Choroid plexus epithelial cell (primary cell): ENCODE results near the gene PPP1CA.

Source experiments
- DNase-seq: peaks from one replicate; pipeline ENCODE4 v3.0.0-alpha.2; 2010; ENCODE audit warnings: low read depth
- H3K4me3 ChIP-seq: 2 replicates; pipeline ENCODE4 v1.5.1; 2011; ENCODE audit warnings: low read depth, mild to moderate bottlenecking, control low read depth, low read length, moderate library complexity
- CTCF ChIP-seq: conservative IDR thresholded peaks from 2 replicates; pipeline ENCODE4 v1.5.1; 2011; ENCODE audit warnings: low read depth, mild to moderate bottlenecking, control low read depth, inconsistent platforms, low read length, moderate library complexity

PPP1CA gene

DNA sequence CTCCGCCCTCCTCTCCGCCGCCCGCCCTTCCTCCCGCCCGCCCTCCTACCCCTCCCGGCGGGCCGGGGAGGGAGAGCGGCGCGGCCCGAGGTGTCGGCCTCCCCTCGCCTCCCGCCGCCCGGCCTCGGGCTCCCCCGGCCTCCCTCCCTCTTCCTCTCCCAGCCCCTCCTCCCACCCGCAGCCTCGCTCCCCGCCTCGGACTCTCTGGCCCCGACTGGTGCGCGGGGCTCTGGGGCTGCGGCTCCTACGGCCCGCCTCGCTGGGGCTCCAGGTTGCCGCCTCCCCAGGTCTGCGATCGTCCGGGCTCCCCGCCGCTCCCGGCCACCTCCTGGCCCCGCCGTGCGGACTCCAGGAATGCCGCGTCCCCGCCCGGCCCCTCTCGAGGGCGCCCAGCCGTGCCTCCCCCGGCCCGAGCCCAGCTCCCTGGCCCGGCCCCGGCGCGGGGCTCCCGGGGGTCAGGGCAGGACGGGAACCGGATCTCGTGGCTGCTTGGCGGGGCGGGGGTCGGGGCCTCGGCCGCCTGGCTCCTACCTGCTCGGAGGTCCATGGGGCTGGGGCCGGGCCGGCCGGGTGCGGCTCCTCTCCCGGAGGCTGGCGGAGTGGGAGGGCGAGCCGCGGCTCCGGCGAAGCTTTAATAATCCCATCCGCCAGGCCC lies 28.5 kb downstream of the PPP1CA start, which contains the start of gene CLCF1:
CLCF1 (minus strand) TSS at position 606 of the 655 bp plus-strand sequence; CDS start at position 547, 59 bp downstream.
- TF ChIP-seq CTCF = no peak
- peak within 1 kb of the TSS; percentile 67 for H3K4me3 ChIP-seq
- peak; percentile 69 for DNase-seq

GRCh38 chr11:67372321-67372992 lies 29.2 kb downstream of the PPP1CA start:
- no peak for DNase-seq
- peak overlapping the region; percentile 67 for H3K4me3 ChIP-seq
- TF ChIP-seq CTCF = no peak

- H3K4me3 ChIP-seq = peak overlapping the region; percentile 67
- TF ChIP-seq CTCF = no peak
- DNase-seq = no peak
Observed at GRCh38 chr11:67371911-67372320, 29.7 kb downstream of the PPP1CA start.

DNA sequence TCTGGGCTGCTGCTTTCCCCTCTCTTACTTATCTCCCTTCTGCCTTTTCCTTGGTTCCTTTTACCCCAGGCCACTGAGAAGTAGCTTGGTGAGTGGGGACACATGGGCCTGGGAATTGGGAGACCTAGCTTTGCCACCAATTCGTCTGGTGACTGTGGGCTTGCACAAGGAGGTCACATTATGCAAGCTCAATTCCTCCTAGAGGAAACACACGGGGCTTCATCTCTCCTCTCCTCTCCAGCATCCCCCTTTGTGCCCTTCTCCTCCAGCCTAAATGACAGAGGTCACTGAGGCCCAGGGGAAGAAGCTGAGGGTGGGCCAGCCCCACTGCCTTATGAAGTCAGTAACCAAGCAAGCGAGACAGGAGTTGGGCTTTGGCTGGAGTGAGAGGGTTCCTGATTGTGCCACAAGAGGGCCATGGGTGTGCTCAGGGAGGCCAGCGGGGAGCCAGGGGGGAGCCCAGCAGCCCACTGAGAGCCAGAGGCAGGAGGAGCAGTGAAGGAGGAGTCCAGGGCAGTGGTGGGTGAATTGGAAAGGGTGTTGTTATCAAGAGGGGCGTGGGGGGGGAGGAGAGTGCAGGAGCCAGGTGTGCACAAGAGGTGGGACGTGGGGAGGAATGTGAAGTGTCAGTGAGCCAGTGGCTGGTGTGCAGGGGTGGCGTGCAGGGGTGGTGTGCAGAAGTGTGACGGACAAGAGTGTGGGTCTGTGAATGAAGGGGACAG lies 30.3 kb downstream of the PPP1CA start:
- TF ChIP-seq CTCF = peak; percentile 65
- peak; percentile 62 for DNase-seq
- peak overlapping the region; percentile 67 for H3K4me3 ChIP-seq

- TF ChIP-seq CTCF = no peak
- no peak for DNase-seq
- H3K4me3 ChIP-seq = peak overlapping the region; percentile 14
Observed at GRCh38 chr11:67370351-67371076, 31.1 kb downstream of the PPP1CA start.

GRCh38 chr11:67369801-67370284 lies 31.8 kb downstream of the PPP1CA start:
- TF ChIP-seq CTCF = peak; percentile 1
- H3K4me3 ChIP-seq = peak overlapping the region; percentile 1
- DNase-seq = peak; percentile 65
